DOHH2 (cell line): Measurements from ENCODE around the gene RPS17.
"Not testable (repeated sequence)": the region's sequence is repeated elsewhere in the genome, so short reads cannot be mapped to it uniquely, and the experiment has no call there.

ENCODE experiments used
- H3F3A ChIP-seq: fragments of 200-600 bp; sonication (generic), shearing (Covaris generic); 2 replicates; pipeline ENCODE4 v1.6.0; 2016; ENCODE audit warnings: antibody characterized with exemption, mild to moderate bottlenecking; ENCODE audit not compliant: control insufficient read depth, insufficient read depth
- H3K27ac ChIP-seq: fragments of 200-600 bp; sonication (generic); 2 replicates; pipeline ENCODE4 v1.5.1; 2014; ENCODE audit warnings: low read depth, mild to moderate bottlenecking, low read length, moderate library complexity
- H3K27me3 ChIP-seq: fragments of 200-600 bp; sonication (generic); 2 replicates; pipeline ENCODE4 v1.6.1; 2014; ENCODE audit warnings: mild to moderate bottlenecking, low read length, mixed read lengths; ENCODE audit not compliant: control insufficient read depth
- H3K36me3 ChIP-seq: fragments of 200-600 bp; sonication (generic); 2 replicates; pipeline ENCODE4 v1.6.1; 2014; ENCODE audit warnings: mild to moderate bottlenecking, low read length, moderate library complexity, mixed read lengths; ENCODE audit not compliant: control insufficient read depth
- H3K4me1 ChIP-seq: fragments of 200-600 bp; sonication (generic); 2 replicates; pipeline ENCODE4 v1.6.1; 2014; ENCODE audit warnings: mild to moderate bottlenecking, low read length, mixed read lengths; ENCODE audit not compliant: control insufficient read depth
- H3K4me2 ChIP-seq: fragments of 200-600 bp; sonication (generic); 2 replicates; pipeline ENCODE4 v1.6.0; 2014; ENCODE audit warnings: mild to moderate bottlenecking, low read length, moderate library complexity
- H3K4me3 ChIP-seq: fragments of 200-600 bp; sonication (generic); 2 replicates; pipeline ENCODE4 v1.5.1; 2014; ENCODE audit warnings: mild to moderate bottlenecking, low read length, mixed read lengths
- H3K79me2 ChIP-seq: fragments of 200-600 bp; sonication (generic); 2 replicates; pipeline ENCODE4 v1.6.1; 2014; ENCODE audit warnings: mild to moderate bottlenecking, low read length, mixed read lengths; ENCODE audit not compliant: control insufficient read depth
- H3K9me2 ChIP-seq: fragments of 200-600 bp; sonication (generic); replicated peaks from 2 replicates; pipeline ENCODE4 v1.6.1; 2014; ENCODE audit warnings: mild to moderate bottlenecking, low read length, mixed read lengths; ENCODE audit not compliant: control insufficient read depth
- H3K9me3 ChIP-seq: fragments of 200-600 bp; sonication (generic); 2 replicates; pipeline ENCODE4 v1.6.1; 2014; ENCODE audit warnings: antibody characterized with exemption, low read length, mixed read lengths; ENCODE audit not compliant: control insufficient read depth, insufficient read depth
- H4K20me1 ChIP-seq: fragments of 200-600 bp; sonication (generic); 2 replicates; pipeline ENCODE4 v1.6.0; 2014; ENCODE audit warnings: low read depth, mild to moderate bottlenecking, antibody characterized with exemption, low read length, moderate library complexity; ENCODE audit not compliant: control insufficient read depth, insufficient read depth
- CTCF ChIP-seq: fragments of 200-600 bp; sonication (generic); IDR thresholded peaks from one replicate; pipeline ENCODE4 v1.5.1; 2014; ENCODE audit warnings: antibody characterized with exemption, mild to moderate bottlenecking, low read depth, low read length; ENCODE audit not compliant: poor library complexity, severe bottlenecking
- EZH2phosphoT487 ChIP-seq: fragments of 200-600 bp; sonication (generic); IDR thresholded peaks from 2 replicates; pipeline ENCODE4 v1.6.1; 2017; ENCODE audit warnings: borderline replicate concordance, mild to moderate bottlenecking, antibody characterized with exemption, low read length, moderate library complexity, mixed read lengths

The RPS17 gene

GRCh38 chr15:82531496-82532382 lies 8.5 kb downstream of the RPS17 start:
- peaks cover 3% of the 10 kb centered on the region; the same call in 1 of the 2 replicates for H4K20me1 ChIP-seq
- peaks cover 29% of the 10 kb centered on the region for H3F3A ChIP-seq
- peak overlapping the region; percentile 64 for H3K4me3 ChIP-seq
- peak overlapping the region; percentile 78 for H3K4me2 ChIP-seq
- peaks cover 34% of the 10 kb centered on the region for H3K36me3 ChIP-seq
- H3K27me3 ChIP-seq = no peaks in the 10 kb centered on the region
- TF ChIP-seq CTCF (no peak), EZH2phosphoT487 (no peak)
- H3K4me1 ChIP-seq = peaks cover 26% of the 10 kb centered on the region
- no peaks in the 10 kb centered on the region for H3K9me3 ChIP-seq
- peak overlapping the region; percentile 65 for H3K27ac ChIP-seq
- H3K9me2 ChIP-seq = no peaks in the 10 kb centered on the region
- H3K79me2 ChIP-seq = peaks cover 7% of the 10 kb centered on the region

- peaks cover 26% of the 10 kb centered on the region for H3K4me1 ChIP-seq
- no peaks in the 10 kb centered on the region for H3K27me3 ChIP-seq
- no peaks in the 10 kb centered on the region for H3K9me3 ChIP-seq
- peak overlapping the region; percentile 65 for H3K27ac ChIP-seq
- TF ChIP-seq CTCF (peak; percentile 99), EZH2phosphoT487 (no peak)
- peak overlapping the region; percentile 78 for H3K4me2 ChIP-seq
- H4K20me1 ChIP-seq = no peaks in the 10 kb centered on the region
- peak overlapping the region; percentile 64 for H3K4me3 ChIP-seq
- peaks cover under 1% of the 10 kb centered on the region; the same call in 1 of the 2 replicates for H3K79me2 ChIP-seq
- peaks cover 25% of the 10 kb centered on the region for H3K36me3 ChIP-seq
- H3F3A ChIP-seq = peaks cover 20% of the 10 kb centered on the region
- H3K9me2 ChIP-seq = no peaks in the 10 kb centered on the region
These were observed 9.5 kb downstream of the RPS17 start for GRCh38 chr15:82530606-82531379.

- Histone ChIP-seq H3K27ac (no peak overlapping the region), H3F3A (peaks cover 13% of the 10 kb centered on the region), H4K20me1 (no peaks in the 10 kb centered on the region), H3K9me3 (no peaks in the 10 kb centered on the region), H3K79me2 (no peaks in the 10 kb centered on the region), H3K27me3 (no peaks in the 10 kb centered on the region), H3K4me3 (no peak overlapping the region), H3K4me2 (no peak overlapping the region), H3K36me3 (peaks cover 19% of the 10 kb centered on the region), H3K4me1 (peaks cover 26% of the 10 kb centered on the region), H3K9me2 (no peaks in the 10 kb centered on the region)
- TF ChIP-seq EZH2phosphoT487 = no peak
- TF ChIP-seq CTCF = no peak
These were observed 10.3 kb downstream of the RPS17 start for GRCh38 chr15:82530006-82530405.

- not testable (repeated sequence) for H3K27me3 ChIP-seq, H3K9me2 ChIP-seq, H3K9me3 ChIP-seq, H3K27ac ChIP-seq, H3K36me3 ChIP-seq, H3K79me2 ChIP-seq, H3K4me1 ChIP-seq, H3K4me2 ChIP-seq, H4K20me1 ChIP-seq, H3K4me3 ChIP-seq, H3F3A ChIP-seq
These were observed 26.7 kb downstream of the RPS17 start for GRCh38 chr15:82513587-82513986.

- not testable (repeated sequence) for H3K4me3 ChIP-seq, H3F3A ChIP-seq, H3K9me2 ChIP-seq, H3K27me3 ChIP-seq, H3K36me3 ChIP-seq, H3K27ac ChIP-seq, H3K4me2 ChIP-seq, H4K20me1 ChIP-seq, H3K9me3 ChIP-seq, H3K79me2 ChIP-seq, H3K4me1 ChIP-seq
These were observed 32.6 kb downstream of the RPS17 start for GRCh38 chr15:82507693-82508092.
